Measurements from ENCODE around the gene TMEM203. TPM values are rescaled to one million over a fixed set of nuclear protein-coding genes. Genes with fewer than 3 reads are reported as not detected.

The TMEM203 gene
- total and polyA plus RNA-seq, 2 experiments from 2014 or later = 32.7 to 53.4 TPM

GRCh38 chr9:137198902-137199283 is 6.6 kb downstream of the TMEM203 start:
- Histone ChIP-seq H2AFZ (no peak overlapping the region), H3K79me2 (replicated peaks; ENCODE audit: insufficient read depth) (peaks cover 63% of the 10 kb centered on the region), H3K4me2 (peak overlapping the region; percentile 87), H3K27me3 (ENCODE audit: insufficient read depth) (no peaks in the 10 kb centered on the region), H3K4me1 (ENCODE audit: insufficient read depth) (peaks cover 16% of the 10 kb centered on the region; the same call in 1 of the 2 replicates), H3K4me3 (peak overlapping the region; percentile 55; the same call in 1 of the 2 replicates), H3K9me2 (ENCODE audit: insufficient read depth) (no peaks in the 10 kb centered on the region), H3F3A (replicated peaks; ENCODE audit: low read depth) (peaks cover 15% of the 10 kb centered on the region; the same call in 1 of the 2 replicates), H3K27ac (ENCODE audit: low read depth) (no peak overlapping the region), H4K20me1 (replicated peaks; ENCODE audit: insufficient read depth) (peaks cover 4% of the 10 kb centered on the region), H3K36me3 (ENCODE audit: insufficient read depth) (no peaks in the 10 kb centered on the region)
- Mint-ChIP-seq H3K36me3 (ENCODE audit: low read depth) (no peaks in the 10 kb centered on the region; the same call in 2 of the 3 replicates), H3K9me3 (no peaks in the 10 kb centered on the region; the same call in 2 of the 3 replicates), H3K27ac (no peak overlapping the region), H3K4me1 (peaks cover 26% of the 10 kb centered on the region), H3K27me3 (ENCODE audit: insufficient read depth, low read depth, poor library complexity) (peaks cover 7% of the 10 kb centered on the region), H3K4me3 (peak overlapping the region; percentile 43; the same call in 2 of the 3 replicates)
- DNase-seq (ENCODE audit: low spot score) (no peak), ATAC-seq (no peak)
- no peak for TF ChIP-seq CTCF (conservative IDR thresholded peaks at IDR 0.05; ENCODE audit: low read depth in 2 of 2)
- TF ChIP-seq JUNB (IDR thresholded peaks at IDR 0.05; ENCODE audit: unreplicated experiment) = no peak
- no peak for TF ChIP-seq ZNF462 (CRISPR knock-in tag; IDR thresholded peaks at IDR 0.05)
- TF ChIP-seq ETS1 (IDR thresholded peaks at IDR 0.05) = no peak
- TF ChIP-seq ZNF114 (CRISPR knock-in tag; IDR thresholded peaks at IDR 0.05) = no peak
- TF ChIP-seq EZH2phosphoT487 (IDR thresholded peaks at IDR 0.05; ENCODE audit: unreplicated experiment) = no peak
- no peak for TF ChIP-seq POLR2AphosphoS5 (IDR thresholded peaks at IDR 0.05; ENCODE audit: low read depth)
- no peak for TF ChIP-seq REST (IDR thresholded peaks at IDR 0.05; ENCODE audit: unreplicated experiment)
- no peak for TF ChIP-seq CREB1 (CRISPR knock-in tag; IDR thresholded peaks at IDR 0.05; ENCODE audit: low read depth)
